HCT116 (cell line): Measurements from ENCODE around the gene ADAM8. TPM values are rescaled to one million over a fixed set of nuclear protein-coding genes. Genes with fewer than 3 reads are reported as not detected.
"Not testable (repeated sequence)": the region's sequence is repeated elsewhere in the genome, so short reads cannot be mapped to it uniquely, and the experiment has no call there.

Experiments used
- ATAC-seq: fragments of 200-7000 bp; cut with Tn5 transposase; 2 replicates; pipeline ENCODE4 v1.9.1; 2020; ENCODE audit warnings: mild to moderate bottlenecking, moderate library complexity
- BruUV-seq: library from RNA; stranded (reverse); fragments of 400-500 nt; replicated peaks from 2 replicates; lab custom pipeline; 2021; lab: Mats Ljungman, UMichigan
- CTCF ChIA-PET: fragments of 300-600 bp; sonication (Branson Sonifier 250); formaldehyde crosslinking; loops from one replicate; lab custom pipeline; 2021; ENCODE audit warnings: antibody characterized with exemption; lab: Charles Lee
- POLR2A ChIA-PET: fragments of 300-600, 350-600 bp; sonication (Branson Sonifier 250); formaldehyde crosslinking; loops from one replicate; lab custom pipeline; 2021; ENCODE audit warnings: antibody characterized with exemption; lab: Charles Lee
- RAD21 ChIA-PET, 2 experiments: fragments of 300-600 bp; sonication (Branson Sonifier 250); formaldehyde crosslinking; loops; one replicate each; lab custom pipeline; 2023; ENCODE audit warnings: low total read pairs in 2 of 2; ENCODE audit not compliant: uncharacterized antibody in 2 of 2, unreplicated experiment in 2 of 2, low non-redundant PET in 1 of 2; lab: Charles Lee
- DNase-seq: peaks from one replicate; pipeline ENCODE4 v3.0.0-alpha.2; 2010; ENCODE audit warnings: low read depth, low spot score
- H2AFZ ChIP-seq: fragments of 200-600 bp; shearing (Covaris generic), sonication (generic); 2 replicates; pipeline ENCODE4 v1.6.1; 2017; ENCODE audit warnings: low read depth, mixed run types, mixed read lengths, antibody characterized with exemption, low read length; ENCODE audit not compliant: poor library complexity, severe bottlenecking
- H3K27ac ChIP-seq: 2 replicates; pipeline ENCODE4 v1.5.1; 2012; ENCODE audit warnings: low read depth, low read length
- H3K27me3 ChIP-seq: fragments of 200-600 bp; sonication (generic); 2 replicates; pipeline ENCODE4 v1.6.1; 2016; ENCODE audit warnings: mixed run types, low read length, mixed read lengths; ENCODE audit not compliant: insufficient read depth
- H3K36me3 ChIP-seq, 2 experiments: fragments of 200-500 bp in 1 of 2; fragments of 200-600 bp in 1 of 2; sonication (Bioruptor generic) in 1 of 2; sonication (generic) in 1 of 2; 2 replicates each; pipeline versions ENCODE4 v1.5.1 to v1.6.1; 2014 to 2016; ENCODE audit warnings: low read length in 2 of 2, inconsistent platforms in 1 of 2, mixed read lengths in 1 of 2, mixed run types in 1 of 2; ENCODE audit not compliant: insufficient read depth in 2 of 2, control insufficient read depth in 1 of 2
- H3K4me1 ChIP-seq, 2 experiments: fragments of 200-600 bp in 1 of 2; sonication (generic) in 1 of 2; 2 replicates each; pipeline versions ENCODE4 v1.5.1 to v1.6.1; 2012 to 2017; ENCODE audit warnings: low read length in 2 of 2, inconsistent platforms in 1 of 2, mild to moderate bottlenecking in 1 of 2, mixed read lengths in 1 of 2, mixed run types in 1 of 2, moderate library complexity in 1 of 2; ENCODE audit not compliant: insufficient read depth in 2 of 2, control insufficient read depth in 1 of 2
- H3K4me2 ChIP-seq: fragments of 200-600 bp; sonication (generic); 2 replicates; pipeline ENCODE4 v1.6.1; 2017; ENCODE audit warnings: mixed run types, low read length, mixed read lengths
- H3K4me3 ChIP-seq, 2 experiments: fragments of 200-600 bp in 1 of 2; sonication (generic) in 1 of 2; replicated peaks in 1 of 2; 2 replicates each; pipeline ENCODE4 v1.5.1; 2011 to 2016; ENCODE audit warnings: low read length in 2 of 2, control low read depth in 1 of 2, low read depth in 1 of 2, mild to moderate bottlenecking in 1 of 2, mixed read lengths in 1 of 2, mixed run types in 1 of 2
- H3K79me2 ChIP-seq: fragments of 200-600 bp; sonication (generic); 2 replicates; pipeline ENCODE4 v1.6.1; 2017; ENCODE audit warnings: mild to moderate bottlenecking, mixed run types, low read length, moderate library complexity, mixed read lengths; ENCODE audit not compliant: insufficient read depth
- H3K9ac ChIP-seq: fragments of 200-600 bp; sonication (generic); 2 replicates; pipeline ENCODE4 v1.6.1; 2016; ENCODE audit warnings: low read length, mixed read lengths
- H3K9me2 ChIP-seq: fragments of 200-600 bp; sonication (generic), shearing (Covaris generic); 2 replicates; pipeline ENCODE4 v1.6.1; 2017; ENCODE audit warnings: mixed run types, mild to moderate bottlenecking, moderate library complexity; ENCODE audit not compliant: insufficient read depth
- H3K9me3 ChIP-seq, 2 experiments: fragments of 200-500 bp in 1 of 2; fragments of 200-600 bp in 1 of 2; sonication (Bioruptor generic) in 1 of 2; sonication (generic) in 1 of 2; 2 replicates each; pipeline ENCODE4 v1.6.1; 2014 to 2017; ENCODE audit warnings: low read length in 2 of 2, mixed read lengths in 2 of 2, inconsistent platforms in 1 of 2, low read depth in 1 of 2, mild to moderate bottlenecking in 1 of 2, mixed run types in 1 of 2, moderate library complexity in 1 of 2; ENCODE audit not compliant: control insufficient read depth in 1 of 2, insufficient read depth in 1 of 2
- H4K20me1 ChIP-seq: fragments of 200-600 bp; sonication (generic), shearing (Covaris generic); 2 replicates; pipeline ENCODE4 v1.6.1; 2017; ENCODE audit warnings: mixed run types, mild to moderate bottlenecking, moderate library complexity; ENCODE audit not compliant: insufficient read depth
- CEBPB ChIP-seq: IDR thresholded peaks from 2 replicates; pipeline ENCODE4 v1.6.1; 2012; ENCODE audit warnings: low read depth
- EZH2phosphoT487 ChIP-seq: fragments of 200-600 bp; IDR thresholded peaks from 2 replicates; pipeline ENCODE4 v1.6.1; 2018; ENCODE audit warnings: antibody characterized with exemption, borderline replicate concordance
- JUND ChIP-seq: IDR thresholded peaks from 2 replicates; pipeline ENCODE4 v1.6.1; 2012
- RAD21 ChIP-seq: IDR thresholded peaks from 2 replicates; pipeline ENCODE4 v1.6.1; 2012; ENCODE audit warnings: low read depth, mild to moderate bottlenecking
- SP1 ChIP-seq: IDR thresholded peaks from 2 replicates; pipeline ENCODE4 v1.6.1; 2012; ENCODE audit warnings: low read depth
- TCF7L2 ChIP-seq: IDR thresholded peaks from 2 replicates; pipeline ENCODE4 v1.7.0; 2011; ENCODE audit warnings: borderline replicate concordance, inconsistent platforms; ENCODE audit not compliant: insufficient read depth, insufficient read length; ENCODE audit errors: extremely low read depth
- ZFX ChIP-seq: fragments of 450-650 bp; IDR thresholded peaks from 2 replicates; pipeline ENCODE4 v1.6.1; 2017
- intact Hi-C: fragments of 100-400 bp; cut with micrococcal nuclease; formaldehyde crosslinking; loops from 2 replicates; pipeline ENCODE4 v1.10.0; 2022
- total RNA-seq: library from RNA; stranded (reverse); gene quantifications from one replicate; pipeline ENCODE4 v1.2.1, GENCODE V29; 2021; ENCODE audit not compliant: unreplicated experiment
- TF ChIP-seq, protein P1 (sequence below): IDR thresholded peaks from 2 replicates; pipeline ENCODE4 v1.6.1; 2012; ENCODE audit warnings: low read depth
- TF ChIP-seq, protein P2 (sequence below): IDR thresholded peaks from 2 replicates; pipeline ENCODE4 v1.6.1; 2012
- TF ChIP-seq, protein P3 (sequence below): IDR thresholded peaks from 2 replicates; pipeline ENCODE4 v1.6.1; 2012

The ADAM8 gene
- total RNA-seq, 1 experiment from 2014 or later = 4.1 TPM

DNA sequence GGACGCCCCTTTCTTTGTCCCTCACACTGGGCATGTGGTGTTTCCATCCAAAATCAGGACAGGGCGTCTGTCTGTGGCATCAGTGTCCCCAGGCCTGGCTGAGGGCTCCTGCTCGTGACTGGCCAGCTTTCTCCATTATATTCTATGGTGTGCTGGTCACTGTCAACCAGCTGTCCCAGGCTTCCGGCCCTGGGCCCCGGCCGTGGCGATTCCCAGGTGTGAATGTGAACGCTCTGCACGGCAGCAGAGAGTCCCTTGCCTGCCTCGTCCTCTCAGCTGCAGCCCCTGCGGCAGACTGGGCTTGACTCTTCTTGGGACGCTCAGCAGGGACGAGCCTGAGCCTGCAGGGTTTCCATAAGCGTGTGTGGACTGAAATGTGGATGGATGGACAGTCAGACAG, 52.6 kb downstream of the ADAM8 start (continued):
- TF ChIP-seq, protein P1, sequence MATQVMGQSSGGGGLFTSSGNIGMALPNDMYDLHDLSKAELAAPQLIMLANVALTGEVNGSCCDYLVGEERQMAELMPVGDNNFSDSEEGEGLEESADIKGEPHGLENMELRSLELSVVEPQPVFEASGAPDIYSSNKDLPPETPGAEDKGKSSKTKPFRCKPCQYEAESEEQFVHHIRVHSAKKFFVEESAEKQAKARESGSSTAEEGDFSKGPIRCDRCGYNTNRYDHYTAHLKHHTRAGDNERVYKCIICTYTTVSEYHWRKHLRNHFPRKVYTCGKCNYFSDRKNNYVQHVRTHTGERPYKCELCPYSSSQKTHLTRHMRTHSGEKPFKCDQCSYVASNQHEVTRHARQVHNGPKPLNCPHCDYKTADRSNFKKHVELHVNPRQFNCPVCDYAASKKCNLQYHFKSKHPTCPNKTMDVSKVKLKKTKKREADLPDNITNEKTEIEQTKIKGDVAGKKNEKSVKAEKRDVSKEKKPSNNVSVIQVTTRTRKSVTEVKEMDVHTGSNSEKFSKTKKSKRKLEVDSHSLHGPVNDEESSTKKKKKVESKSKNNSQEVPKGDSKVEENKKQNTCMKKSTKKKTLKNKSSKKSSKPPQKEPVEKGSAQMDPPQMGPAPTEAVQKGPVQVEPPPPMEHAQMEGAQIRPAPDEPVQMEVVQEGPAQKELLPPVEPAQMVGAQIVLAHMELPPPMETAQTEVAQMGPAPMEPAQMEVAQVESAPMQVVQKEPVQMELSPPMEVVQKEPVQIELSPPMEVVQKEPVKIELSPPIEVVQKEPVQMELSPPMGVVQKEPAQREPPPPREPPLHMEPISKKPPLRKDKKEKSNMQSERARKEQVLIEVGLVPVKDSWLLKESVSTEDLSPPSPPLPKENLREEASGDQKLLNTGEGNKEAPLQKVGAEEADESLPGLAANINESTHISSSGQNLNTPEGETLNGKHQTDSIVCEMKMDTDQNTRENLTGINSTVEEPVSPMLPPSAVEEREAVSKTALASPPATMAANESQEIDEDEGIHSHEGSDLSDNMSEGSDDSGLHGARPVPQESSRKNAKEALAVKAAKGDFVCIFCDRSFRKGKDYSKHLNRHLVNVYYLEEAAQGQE = no peak
- TF ChIP-seq SP1 (no peak), CEBPB (no peak), EZH2phosphoT487 (no peak), JUND (no peak), RAD21 (no peak), ZFX (no peak), TCF7L2 (no peak)
- TF ChIP-seq, protein P2, sequence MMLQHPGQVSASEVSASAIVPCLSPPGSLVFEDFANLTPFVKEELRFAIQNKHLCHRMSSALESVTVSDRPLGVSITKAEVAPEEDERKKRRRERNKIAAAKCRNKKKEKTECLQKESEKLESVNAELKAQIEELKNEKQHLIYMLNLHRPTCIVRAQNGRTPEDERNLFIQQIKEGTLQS = no peak
- TF ChIP-seq, protein P3, sequence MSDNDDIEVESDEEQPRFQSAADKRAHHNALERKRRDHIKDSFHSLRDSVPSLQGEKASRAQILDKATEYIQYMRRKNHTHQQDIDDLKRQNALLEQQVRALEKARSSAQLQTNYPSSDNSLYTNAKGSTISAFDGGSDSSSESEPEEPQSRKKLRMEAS = no peak

DNA sequence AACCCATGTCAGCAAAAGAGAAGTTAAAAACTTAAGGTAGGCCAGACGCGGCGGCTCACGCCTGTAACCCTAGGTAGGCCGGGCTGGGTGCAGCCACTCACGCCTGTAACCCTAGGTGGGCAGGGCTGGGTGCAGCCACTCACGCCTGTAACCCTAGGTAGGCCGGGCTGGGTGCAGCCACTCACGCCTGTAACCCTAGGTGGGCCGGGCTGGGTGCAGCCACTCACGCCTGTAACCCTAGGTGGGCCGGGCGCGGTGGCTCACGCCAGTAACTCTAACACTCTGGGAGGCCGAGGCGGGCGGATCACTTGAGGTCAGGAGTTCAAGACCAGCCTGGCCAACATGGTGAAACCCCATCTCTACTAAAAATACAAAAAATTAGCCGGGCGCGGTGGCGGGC, 54.9 kb downstream of the ADAM8 start:
- ATAC-seq, intact Hi-C loops: not testable (repeated sequence)

More for the DNA sequence above, 54.9 kb downstream of the ADAM8 start:
- RAD21 ChIA-PET, H3K27ac ChIP-seq, H2AFZ ChIP-seq, H3K4me3 ChIP-seq, H3K27me3 ChIP-seq, H3K9me2 ChIP-seq, H3K9ac ChIP-seq, H3K4me2 ChIP-seq, H3K79me2 ChIP-seq, POLR2A ChIA-PET, H3K36me3 ChIP-seq, H3K9me3 ChIP-seq, H3K4me1 ChIP-seq, H4K20me1 ChIP-seq, BruUV-seq, CTCF ChIA-PET, DNase-seq: not testable (repeated sequence)
